Neutrophil (primary cell): ENCODE measurements around the gene UBE2L6.

Experiments used
- H3K27ac ChIP-seq: fragments of 200-600 bp; sonication (generic); 2 replicates; pipeline ENCODE4 v1.5.1; 2016; ENCODE audit warnings: mild to moderate bottlenecking, moderate library complexity
- H3K27me3 ChIP-seq: fragments of 200-600 bp; sonication (generic); 2 replicates; pipeline ENCODE4 v1.6.0; 2016; ENCODE audit warnings: mild to moderate bottlenecking
- H3K36me3 ChIP-seq: fragments of 200-600 bp; sonication (generic); 2 replicates; pipeline ENCODE4 v1.5.1; 2017
- H3K4me1 ChIP-seq, 2 experiments: fragments of 200-600 bp in 1 of 2; sonication (generic) in 1 of 2; 1 replicate in 1 of 2; 2 replicates in 1 of 2; pipeline versions ENCODE4 v1.5.1 to v1.6.1; 2013 to 2016; ENCODE audit warnings: low read depth in 1 of 2, low read length in 1 of 2, mild to moderate bottlenecking in 1 of 2, moderate library complexity in 1 of 2; ENCODE audit not compliant: control insufficient read depth in 1 of 2, insufficient read depth in 1 of 2
- H3K4me3 ChIP-seq, 2 experiments: fragments of 200-600 bp in 1 of 2; sonication (generic) in 1 of 2; 1 replicate in 1 of 2; 2 replicates in 1 of 2; pipeline ENCODE4 v1.5.1; 2013 to 2016; ENCODE audit warnings: low read depth in 1 of 2, low read length in 1 of 2, mild to moderate bottlenecking in 1 of 2, moderate library complexity in 1 of 2
- H3K9me3 ChIP-seq: fragments of 200-600 bp; sonication (generic); 2 replicates; pipeline ENCODE4 v1.5.1; 2016
- TF ChIP-seq, protein P1 (sequence below): fragments of 200-600 bp; sonication (generic); IDR thresholded peaks from 2 replicates; pipeline ENCODE4 v1.5.1; 2016; ENCODE audit warnings: antibody characterized with exemption

UBE2L6 gene

DNA sequence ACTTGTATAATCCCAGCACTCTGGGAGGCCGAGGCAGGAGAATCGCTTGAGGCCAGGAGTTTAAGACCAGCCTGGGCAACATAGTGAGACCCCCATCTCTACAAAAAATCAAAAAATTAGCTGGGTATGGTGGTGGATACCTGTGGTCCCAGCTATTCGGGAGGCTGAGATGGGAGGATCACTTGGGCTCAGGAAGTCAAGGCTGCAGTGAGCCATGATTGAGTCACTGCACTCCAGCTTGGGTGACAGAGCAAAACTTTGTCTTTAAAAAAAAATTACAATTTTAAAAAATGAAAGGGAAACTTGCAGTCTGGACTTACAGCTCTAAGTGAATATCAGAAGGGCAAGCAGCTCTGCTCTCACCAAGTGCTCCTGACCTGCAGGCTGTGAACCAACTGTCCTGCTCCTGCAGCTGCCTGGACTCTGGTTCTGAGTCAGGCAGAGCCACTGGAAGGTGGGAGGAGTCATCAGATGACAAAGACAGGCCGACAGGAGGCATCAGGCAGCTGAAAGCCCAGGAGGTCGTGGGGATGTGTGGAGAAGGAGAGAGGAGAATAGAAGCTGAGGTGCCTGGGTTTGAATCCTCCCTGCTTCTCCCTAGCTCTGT is 20.5 kb downstream of the UBE2L6 start:
- no peak overlapping the region for H3K4me3 ChIP-seq
- H3K4me1 ChIP-seq = no peaks in the 10 kb centered on the region
- H3K9me3 ChIP-seq = no peaks in the 10 kb centered on the region
- H3K27ac ChIP-seq = no peak overlapping the region
- peaks cover 59% of the 10 kb centered on the region for H3K36me3 ChIP-seq
- TF ChIP-seq, protein P1, sequence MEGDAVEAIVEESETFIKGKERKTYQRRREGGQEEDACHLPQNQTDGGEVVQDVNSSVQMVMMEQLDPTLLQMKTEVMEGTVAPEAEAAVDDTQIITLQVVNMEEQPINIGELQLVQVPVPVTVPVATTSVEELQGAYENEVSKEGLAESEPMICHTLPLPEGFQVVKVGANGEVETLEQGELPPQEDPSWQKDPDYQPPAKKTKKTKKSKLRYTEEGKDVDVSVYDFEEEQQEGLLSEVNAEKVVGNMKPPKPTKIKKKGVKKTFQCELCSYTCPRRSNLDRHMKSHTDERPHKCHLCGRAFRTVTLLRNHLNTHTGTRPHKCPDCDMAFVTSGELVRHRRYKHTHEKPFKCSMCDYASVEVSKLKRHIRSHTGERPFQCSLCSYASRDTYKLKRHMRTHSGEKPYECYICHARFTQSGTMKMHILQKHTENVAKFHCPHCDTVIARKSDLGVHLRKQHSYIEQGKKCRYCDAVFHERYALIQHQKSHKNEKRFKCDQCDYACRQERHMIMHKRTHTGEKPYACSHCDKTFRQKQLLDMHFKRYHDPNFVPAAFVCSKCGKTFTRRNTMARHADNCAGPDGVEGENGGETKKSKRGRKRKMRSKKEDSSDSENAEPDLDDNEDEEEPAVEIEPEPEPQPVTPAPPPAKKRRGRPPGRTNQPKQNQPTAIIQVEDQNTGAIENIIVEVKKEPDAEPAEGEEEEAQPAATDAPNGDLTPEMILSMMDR = no peak
- no peaks in the 10 kb centered on the region for H3K27me3 ChIP-seq

DNA sequence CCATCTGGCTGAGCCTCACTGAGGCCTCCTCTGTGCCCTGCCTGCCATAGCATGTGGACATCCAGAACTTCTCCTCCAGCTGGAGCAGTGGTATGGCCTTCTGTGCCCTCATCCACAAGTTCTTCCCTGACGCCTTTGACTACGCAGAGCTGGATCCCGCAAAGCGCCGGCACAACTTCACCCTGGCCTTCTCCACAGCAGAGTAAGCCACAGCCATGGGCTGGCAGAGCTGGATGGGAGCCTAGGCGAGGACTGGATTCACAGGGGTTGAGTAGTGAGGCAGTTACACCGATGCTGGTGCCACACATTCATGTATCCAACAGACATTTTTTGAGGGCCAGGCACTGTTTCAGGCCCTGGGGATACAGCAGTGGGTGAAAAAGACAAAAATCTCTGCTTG is 21.0 kb downstream of the UBE2L6 start:
- Histone ChIP-seq H3K27ac (no peak overlapping the region), H3K4me1 (no peaks in the 10 kb centered on the region), H3K36me3 (peaks cover 54% of the 10 kb centered on the region), H3K4me3 (no peak overlapping the region), H3K9me3 (no peaks in the 10 kb centered on the region), H3K27me3 (no peaks in the 10 kb centered on the region)
- TF ChIP-seq, protein P1 = no peak

DNA sequence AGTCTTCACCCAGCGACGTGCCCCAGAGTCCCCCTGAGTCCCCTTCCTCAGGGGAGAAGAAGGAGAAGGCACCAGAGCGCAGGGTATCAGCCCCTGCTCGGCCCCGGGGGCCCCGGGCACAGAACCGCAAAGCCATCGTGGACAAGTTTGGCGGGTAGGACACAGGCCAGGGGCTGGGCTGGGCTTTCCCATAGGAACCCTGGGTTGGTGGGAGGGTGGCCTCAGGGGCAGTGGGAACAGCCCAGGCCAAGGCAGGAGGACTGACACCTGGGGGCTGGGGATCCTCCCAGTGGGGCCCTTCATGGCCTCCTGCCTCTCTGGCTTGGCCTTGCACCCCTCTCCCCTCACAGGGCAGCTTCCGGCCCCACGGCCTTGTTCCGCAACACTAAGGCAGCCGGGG is 21.6 kb downstream of the UBE2L6 start:
- no peaks in the 10 kb centered on the region for H3K27me3 ChIP-seq
- peaks cover 48% of the 10 kb centered on the region for H3K36me3 ChIP-seq
- H3K9me3 ChIP-seq = no peaks in the 10 kb centered on the region
- TF ChIP-seq, protein P1 = no peak
- no peak overlapping the region for H3K27ac ChIP-seq
- H3K4me1 ChIP-seq = no peaks in the 10 kb centered on the region
- no peak overlapping the region for H3K4me3 ChIP-seq

DNA sequence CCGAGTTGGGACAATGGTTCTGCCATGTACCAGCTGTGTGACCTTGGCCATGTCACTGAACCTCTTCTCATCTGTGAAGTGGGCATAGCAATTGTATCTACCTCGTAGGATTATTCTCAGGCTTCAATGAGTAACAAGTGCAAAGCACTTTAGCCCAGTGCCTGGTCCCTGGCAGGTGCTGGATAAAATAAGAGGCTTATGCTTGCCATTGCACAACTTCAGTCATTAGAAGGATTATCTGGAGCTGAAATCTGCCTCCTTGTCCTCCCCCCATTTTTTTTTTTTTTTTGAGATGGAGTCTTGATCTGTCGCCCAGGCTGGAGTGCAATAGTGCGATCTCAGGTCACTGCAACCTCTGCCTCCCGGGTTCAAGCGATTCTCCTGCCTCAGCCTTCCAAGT is 22.9 kb downstream of the UBE2L6 start:
- H3K4me1 ChIP-seq = no peaks in the 10 kb centered on the region
- TF ChIP-seq, protein P1 = no peak

DNA sequence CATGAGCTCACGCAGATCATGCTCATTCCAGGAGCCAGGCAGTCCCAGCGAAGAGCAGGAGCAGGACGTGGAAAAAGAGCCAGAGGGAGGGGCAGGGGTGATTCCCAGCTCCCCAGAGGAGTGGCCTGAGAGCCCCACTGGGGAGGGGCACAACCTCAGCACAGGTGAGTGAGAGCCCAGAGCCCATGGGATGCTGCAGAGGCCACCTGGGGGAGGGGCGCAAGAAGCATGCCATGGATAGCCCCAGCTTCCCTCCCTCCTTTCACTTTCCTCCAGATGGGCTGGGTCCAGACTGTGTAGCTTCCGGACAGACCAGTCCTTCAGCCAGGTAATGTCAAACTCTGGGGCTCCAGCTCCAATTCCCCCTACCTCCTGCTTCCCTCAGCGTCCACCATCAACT is 23.9 kb downstream of the UBE2L6 start:
- TF ChIP-seq, protein P1 = no peak
- no peaks in the 10 kb centered on the region for H3K4me1 ChIP-seq
- peaks cover 27% of the 10 kb centered on the region for H3K36me3 ChIP-seq
- H3K27ac ChIP-seq = no peak overlapping the region
- H3K27me3 ChIP-seq = no peaks in the 10 kb centered on the region
- no peak overlapping the region for H3K4me3 ChIP-seq
- H3K9me3 ChIP-seq = no peaks in the 10 kb centered on the region

More for the DNA sequence above, 22.9 kb downstream of the UBE2L6 start:
- no peak overlapping the region for H3K4me3 ChIP-seq
- H3K9me3 ChIP-seq = no peaks in the 10 kb centered on the region
- H3K27me3 ChIP-seq = no peaks in the 10 kb centered on the region
- peaks cover 35% of the 10 kb centered on the region for H3K36me3 ChIP-seq
- no peak overlapping the region for H3K27ac ChIP-seq
